ENCODE measurements around the gene BCL6.
A peak's percentile ranks its signal among the peaks of the same experiment; 100 is the strongest.

Gene BCL6

DNA sequence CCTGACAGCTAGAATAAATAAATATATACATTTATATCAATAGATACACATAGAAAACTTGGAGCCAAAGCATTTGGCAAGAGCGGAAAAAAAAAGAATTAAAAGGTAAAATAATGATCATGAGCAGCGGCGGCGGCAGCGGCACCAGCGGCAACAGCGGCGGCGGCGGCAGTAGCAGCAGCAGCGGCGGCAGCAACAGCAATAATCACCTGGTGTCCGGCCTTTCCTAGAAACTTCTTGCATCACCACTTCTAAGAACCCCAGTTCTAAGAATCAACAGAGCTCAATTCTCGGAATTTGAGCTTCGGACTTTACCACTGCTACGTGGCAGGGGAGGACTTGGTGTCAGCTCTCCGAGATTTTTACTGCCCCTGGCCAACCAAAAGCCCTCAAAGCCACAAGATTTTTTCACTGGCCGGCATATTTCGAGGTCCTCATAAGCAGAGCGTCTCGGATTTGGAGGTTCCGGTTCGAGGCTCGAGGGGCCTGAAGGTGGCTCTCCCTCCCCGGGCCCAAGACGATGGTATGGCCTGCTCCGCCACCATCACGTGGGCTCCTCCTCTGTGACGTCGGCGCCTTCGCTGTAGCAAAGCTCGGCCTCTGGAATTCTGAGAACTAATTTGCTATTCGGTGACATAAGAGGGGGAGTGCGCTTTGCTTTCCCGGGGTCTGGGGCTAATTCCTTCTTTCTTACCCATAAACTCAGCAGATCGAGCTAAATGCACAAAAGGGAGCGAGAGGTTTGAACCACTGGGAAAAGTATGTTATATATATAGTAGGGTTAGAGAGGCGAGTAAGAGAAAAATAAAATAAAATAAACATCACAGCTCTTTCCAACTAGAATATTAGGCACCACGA, at the start of gene BCL6:
Gene BCL6 (minus strand): TSS at position 268 of the 858 bp plus-strand sequence. CDS start 11,775 bp downstream, outside the sequence.
- peak; percentile 96 for DNase-seq

DNA sequence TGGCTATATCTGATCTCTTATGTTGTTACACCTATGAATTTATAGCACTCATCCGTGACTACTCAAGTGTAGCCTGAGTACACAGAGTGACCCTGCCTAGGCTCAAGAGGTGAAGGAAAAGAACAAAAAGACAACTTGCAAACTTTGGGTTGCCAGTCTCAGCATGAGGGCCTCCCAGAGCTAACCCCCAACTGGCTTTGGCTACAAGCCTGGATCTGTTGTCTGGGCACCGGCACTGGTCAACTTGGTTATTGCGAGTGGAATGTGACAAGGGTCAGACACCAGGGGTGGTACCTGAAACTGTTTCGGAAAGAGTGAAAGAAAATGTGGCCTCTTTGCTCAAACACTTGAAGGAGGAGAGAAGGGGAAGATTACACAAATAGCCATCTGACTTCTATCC, 49.5 kb upstream of the BCL6 start:
- DNase-seq = no peak

DNA sequence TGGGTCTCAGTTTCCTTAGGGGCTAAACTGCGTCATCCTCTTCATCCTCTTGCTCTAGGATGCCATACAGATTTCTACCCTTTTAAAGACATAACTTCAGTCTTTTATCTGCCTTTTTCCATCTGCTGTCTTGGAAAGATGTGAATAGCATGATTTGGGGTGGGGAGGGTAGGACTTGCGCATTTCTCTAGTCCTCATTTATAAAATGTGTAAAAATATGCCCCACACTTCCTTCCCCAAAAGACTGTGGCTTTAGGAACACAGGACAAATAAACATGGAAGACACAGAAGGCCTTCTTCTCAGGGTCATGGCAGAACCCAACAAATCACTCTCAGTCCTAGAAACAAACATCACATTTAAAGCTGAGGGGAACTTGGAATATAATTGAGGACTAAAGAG, 48.4 kb upstream of the BCL6 start:
- DNase-seq = no peak

DNA sequence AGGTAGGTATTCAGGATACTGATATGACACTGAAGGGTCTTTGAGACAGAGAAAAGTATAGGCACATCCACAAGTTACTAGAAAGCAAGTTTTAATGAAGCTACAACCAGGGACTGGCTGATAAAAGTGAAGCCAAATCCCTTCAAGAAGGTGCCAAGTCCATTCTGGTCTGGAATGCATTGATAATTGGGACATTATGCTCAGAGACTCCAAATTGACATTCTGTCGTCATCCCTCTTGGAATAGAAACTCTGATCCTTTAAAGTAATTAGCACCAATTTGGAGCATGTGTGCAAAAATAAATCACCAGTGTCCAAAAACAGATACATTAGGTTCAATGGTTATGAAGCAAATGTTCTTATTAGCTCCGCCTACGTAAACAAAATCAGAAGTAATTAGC, 47.3 kb upstream of the BCL6 start:
- no peak for DNase-seq

DNA sequence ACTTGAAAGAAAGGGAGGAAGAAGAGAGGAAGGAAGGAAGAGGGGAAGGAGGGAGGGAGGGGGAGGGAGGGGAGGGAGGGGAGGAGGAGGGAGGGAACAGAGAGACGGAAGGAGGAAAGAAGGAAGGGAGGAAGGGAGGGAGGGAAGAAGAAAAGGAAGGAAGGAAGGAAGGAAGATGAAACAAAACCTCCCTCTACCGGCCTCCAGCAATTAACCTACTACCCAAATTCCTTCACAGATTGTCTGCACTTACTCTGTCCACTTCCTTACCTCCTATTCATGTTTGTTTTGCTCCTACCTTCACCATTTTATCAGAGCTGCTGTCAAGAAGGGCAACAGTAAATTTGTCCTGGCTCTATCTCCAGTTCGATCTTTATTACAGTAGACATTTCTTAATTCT, 44.6 kb upstream of the BCL6 start:
- no peak for DNase-seq

DNA sequence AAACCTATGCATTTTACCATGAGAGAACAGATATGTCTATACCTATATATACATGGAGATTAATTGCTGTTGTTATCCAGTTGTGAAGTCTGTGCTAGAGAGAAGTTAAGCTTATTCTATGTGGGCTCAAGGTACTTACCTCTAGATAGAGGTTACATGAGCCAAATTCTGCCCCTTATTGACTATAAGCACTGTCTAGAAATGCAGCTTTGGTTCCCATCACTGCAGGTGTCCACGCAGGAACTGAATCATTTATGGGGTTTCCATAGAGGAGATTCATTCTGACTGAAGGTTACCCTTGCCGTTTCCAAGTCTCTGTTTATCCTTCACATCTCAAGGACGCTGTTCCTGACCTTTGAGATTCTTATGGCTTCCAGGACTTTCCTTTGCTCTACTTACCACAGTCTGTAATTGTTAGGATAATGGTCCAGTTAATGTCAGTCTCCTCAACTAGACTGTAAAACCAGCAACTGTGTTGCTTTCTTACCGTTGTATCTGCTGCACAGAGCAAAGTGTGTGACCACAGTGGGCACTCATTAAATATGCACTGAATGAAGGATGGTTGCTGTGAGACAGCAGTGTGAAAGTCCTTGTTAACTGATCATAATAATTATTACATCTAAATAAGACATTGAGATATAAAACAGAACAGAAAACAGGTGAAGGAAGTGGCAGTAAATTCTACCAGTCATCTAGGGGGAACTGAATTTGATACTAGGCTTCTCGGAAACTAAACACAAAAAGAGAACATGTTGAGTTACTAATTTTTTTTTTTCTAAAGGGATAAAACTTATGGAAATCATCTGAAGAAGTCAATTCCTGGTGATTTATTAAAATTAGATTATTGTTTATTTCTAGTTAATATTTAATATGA, 44.0 kb upstream of the BCL6 start:
- DNase-seq = no peak

DNA sequence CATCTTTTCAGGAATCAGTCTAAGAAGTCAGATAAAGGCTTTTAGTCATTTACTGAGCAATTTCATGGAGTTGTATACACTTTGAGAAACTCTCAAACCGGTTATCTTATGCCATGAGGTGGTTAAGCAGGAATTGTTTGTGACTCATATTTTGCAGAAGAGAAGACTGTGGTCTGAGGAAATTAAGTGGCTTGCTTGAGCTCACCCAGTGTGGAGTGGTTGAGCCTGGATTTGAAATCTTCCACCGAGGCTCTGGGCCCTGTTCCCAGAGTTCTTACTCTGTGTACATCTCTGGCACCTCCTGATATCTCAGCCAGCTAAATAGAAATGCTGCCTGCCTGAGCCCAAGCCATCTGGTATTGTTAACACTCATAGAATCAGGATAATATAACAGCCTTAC, 37.8 kb upstream of the BCL6 start:
- no peak for DNase-seq

DNA sequence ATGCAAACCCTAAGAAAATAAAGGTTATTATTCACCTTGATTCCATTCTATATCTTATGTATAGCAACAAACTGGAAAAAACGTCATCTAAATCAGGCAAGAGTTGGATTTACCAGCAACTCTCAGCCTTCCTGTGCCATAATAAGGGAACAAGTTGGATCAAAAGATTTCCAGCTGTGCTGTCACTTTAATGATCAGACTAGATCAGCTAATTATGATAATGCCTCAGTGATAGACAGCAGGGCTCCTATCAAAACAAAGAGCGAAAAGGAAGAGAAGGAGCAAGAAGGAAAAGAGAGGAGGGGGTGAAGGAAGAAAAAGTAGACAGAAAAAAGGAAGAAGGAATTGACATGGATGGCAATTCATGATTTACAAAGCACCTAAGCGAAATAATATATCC, 36.7 kb upstream of the BCL6 start:
- DNase-seq = no peak

DNA sequence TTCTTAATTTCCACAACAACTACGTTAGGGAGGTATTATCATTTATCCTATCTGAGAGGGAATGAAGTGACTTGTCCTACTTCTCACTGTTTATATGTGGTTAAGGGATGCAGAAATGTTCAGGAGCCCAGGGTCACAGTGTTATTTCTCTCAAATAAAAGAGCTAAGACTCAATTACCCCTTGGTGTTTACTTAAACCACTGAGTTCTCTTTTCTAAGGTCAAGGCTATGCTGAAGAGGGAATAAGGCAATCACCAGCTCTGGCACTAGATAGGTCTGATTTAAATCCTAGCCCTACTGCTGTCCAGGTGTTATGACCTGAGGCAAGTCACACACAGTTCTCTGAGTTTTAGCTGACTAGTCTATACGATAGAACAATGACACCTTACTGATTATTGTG, 35.7 kb upstream of the BCL6 start:
- DNase-seq = no peak

DNA sequence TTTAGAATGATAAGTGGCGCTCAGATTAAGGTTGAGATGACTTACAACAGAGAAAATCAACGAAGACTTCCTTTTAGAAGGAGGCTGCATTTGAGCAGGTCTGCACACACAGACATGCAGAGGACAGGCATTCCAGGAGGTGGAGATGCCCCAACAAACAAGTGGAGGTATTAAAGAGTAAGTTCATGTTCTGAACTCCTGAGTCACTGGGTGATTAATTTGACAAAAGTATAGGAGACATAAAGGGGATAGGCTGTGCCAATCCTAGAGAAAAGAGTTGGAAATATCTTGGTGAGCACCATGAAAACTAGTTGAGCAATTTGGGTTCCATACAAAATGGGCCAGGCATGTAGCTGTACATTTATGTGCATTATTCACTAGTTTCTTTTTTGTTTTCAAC, 33.5 kb upstream of the BCL6 start:
- DNase-seq = no peak

DNA sequence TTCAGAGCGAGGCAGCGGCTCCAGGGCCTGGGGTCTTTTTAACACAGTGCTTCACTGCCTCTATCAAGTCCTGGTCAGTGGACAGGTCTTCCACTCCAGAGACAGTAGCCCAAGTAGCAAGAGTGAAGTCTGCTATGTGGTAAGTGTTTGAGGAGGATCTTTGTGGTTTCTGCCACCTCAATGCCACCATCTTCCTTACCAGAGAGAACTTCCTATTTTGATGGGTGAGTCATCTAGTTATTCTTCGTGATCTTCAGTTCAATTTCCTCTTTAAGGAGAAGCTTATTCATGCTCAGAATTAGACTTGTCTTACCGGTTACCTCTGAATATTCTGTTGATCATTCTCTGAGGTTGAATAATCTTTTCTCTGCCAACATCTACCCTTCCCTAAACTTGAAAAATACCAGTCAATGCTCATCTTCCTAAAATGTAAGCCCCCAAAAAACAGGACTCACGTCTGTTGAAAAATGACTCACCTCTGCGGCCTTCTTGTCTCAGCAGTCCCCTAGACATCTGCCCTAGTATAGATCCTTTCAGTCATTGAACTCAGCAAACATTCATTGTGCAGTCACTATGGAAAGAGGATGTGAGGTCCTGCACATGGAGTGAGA, 32.2 kb upstream of the BCL6 start:
- DNase-seq = no peak

DNA sequence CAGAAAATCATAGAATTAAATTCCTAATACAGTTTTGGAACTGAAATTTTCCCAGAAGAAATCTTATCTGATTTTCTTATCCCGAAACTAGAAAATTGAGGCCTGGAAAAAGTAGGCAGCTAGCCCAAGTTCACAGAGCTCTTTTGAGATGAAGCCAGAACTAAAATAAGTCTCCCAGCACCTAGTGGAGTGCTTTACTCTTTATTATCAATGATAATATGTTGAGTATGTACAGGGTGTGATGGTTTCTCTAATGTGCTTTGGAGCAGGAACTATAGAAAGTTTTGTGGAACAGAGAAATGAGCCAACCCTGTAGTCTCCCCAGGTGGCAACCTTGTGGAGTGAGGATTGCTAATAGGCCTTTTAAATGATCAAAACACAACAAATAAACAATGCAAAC, 30.3 kb upstream of the BCL6 start:
- no peak for DNase-seq

DNA sequence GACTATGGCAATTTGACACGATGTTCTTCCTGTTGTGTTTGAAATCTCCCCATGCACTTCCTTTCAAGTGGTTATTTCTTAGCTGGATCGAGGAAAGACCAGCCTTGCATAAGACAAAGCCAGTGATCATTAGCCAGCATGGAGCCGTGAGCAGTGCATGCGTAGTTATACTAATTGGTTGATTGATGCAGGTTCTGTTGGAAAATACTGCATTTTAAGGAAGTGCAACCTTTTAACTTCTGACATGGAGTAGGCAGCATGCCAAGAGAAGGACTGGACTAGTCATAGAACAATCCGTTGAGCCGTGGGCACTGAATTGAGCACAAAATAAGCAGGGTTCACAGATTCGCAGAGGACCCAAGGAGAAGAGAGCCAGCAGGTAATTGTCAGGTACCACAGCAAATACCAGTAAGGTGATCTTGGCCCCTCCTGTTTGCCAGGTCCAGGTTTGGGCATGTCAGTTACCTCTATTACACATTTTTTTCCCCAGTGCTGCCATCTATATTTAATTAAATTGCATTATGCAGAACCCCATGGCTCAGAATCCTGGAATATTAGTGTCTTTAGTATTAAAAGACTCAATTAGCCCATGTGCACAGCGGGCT, 29.0 kb upstream of the BCL6 start:
- DNase-seq = no peak

DNA sequence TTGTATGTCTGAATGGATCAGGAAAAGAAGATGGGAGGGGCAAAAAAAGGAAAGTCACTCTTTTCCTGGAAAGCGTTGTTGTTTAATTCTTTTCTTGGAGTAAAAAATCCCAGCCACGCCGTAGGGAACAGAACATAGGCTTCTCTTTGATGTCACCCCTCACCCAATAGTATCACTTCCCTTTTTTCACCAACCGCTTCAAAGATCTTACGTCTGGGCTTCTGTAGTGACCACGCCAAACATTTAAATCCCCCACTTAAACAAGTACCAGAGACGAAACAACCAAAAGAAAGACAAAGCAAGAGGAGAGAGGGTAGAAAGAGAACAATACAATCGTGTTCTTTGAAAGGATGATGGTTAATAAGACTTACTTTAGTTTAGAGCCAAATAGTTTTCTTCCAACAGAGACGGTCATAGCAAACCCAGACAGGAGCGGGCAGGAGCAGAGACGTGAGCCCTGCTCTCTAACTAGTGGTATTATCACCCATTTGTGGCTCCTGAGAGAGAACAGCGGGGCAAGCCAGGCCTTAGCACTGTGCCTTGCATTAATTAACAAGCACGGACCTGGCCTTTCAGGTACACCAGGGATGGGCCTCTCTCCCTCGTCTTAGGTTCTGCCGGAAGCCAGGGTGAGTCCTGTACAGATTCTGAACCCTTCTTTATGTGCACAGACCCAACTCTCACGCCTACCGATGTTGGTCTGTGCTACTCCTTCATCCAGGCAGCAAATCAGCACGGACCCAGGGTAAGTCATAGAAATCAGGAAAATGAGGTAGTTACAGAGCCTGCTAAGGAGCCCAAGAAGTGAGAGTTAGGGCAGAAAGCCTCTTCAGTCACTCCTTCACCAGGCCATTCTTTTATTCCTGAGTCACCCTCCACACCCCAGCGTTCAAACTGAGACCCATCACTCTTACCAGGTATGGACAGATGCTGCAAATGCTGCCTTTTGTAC, 28.2 kb upstream of the BCL6 start:
- no peak for DNase-seq

DNA sequence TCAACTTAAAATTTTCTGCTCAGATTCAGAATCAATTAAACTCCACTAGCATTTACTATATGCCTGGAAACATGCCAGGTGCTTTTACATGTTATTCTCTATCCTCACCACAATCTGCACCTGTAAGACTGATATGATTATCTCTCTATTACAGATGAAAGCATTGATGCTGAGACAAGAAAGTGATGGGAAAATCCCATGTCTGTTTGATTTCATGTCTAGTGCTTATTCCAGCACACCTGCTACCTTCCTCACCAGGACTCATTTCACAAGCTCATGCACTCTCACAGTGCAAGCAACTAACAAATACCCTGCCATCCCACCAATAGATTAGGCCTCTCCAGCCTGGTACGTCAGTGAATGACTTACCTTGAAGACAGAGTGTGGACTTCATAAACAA, 25.0 kb upstream of the BCL6 start:
- no peak for DNase-seq

DNA sequence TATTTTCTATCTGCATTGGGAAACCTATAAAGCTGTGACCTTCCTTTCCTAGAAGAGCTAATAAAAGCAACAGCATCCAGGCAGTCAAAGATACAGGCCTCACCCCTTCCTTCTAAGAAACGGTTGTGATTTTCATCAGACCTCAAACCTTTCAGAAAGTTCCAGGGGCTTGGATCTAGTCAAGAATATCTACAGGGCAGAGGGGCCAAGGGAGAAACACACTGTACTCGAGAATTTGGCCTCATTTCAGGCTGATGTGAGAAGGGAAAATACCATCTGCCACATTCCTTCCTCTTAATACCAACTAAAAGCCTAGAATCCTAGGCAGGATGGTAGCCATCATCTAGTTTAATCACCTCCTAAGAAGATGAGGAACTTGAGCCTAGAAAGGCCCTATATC, 24.5 kb upstream of the BCL6 start:
- DNase-seq = no peak

DNA sequence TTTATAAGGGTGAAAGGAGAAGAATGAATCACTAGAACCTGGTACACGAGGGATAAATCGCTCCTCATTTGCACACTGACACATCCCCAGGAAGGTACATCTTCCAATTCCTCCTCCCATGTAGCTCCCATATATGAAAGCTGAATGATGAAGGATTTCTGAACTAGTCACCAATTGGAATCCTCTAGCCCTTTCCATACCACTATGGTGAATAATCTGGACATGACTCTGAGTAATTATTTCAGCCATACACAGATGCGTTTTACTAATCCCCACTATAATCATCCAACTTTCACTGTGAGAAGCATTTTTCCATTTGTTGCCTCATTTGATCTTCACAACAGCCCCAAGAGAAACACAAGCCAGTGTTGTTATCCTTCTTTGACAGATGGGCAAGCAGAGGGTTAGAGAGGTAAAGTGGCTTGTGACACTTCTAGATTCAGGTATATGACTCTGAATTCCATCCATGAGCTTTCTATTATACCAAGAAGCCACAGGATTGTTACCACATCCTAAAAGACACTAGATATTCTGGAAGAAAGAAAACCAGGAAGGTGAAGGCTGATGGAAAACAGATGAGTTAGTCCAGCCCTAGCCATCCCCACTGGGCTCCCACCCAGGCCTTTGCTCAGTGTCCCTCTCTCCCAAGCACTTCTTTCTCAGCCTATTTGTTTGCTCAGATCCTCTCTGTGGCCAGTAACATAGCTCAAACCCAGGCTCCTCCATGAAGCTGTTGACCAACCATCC, 22.2 kb upstream of the BCL6 start:
- DNase-seq = no peak

DNA sequence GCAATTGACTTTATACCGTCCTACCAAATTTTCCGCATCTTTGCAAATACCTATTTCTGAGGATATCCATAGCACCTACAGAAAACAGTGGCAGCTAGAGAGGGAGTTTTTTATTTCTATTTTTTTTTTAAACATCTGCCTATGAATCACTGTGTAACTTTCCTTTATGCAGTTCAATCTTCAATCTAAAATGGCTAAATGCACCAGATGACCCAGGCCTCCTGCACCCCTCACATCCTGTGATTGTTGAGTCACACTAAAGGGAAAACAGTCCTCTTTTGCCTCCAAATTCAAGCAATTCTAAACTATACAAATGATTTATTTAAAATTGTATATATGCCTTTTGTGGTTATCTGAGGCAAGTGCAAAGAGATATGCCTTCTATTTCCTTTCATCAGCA, 20.1 kb upstream of the BCL6 start:
- DNase-seq = no peak

DNA sequence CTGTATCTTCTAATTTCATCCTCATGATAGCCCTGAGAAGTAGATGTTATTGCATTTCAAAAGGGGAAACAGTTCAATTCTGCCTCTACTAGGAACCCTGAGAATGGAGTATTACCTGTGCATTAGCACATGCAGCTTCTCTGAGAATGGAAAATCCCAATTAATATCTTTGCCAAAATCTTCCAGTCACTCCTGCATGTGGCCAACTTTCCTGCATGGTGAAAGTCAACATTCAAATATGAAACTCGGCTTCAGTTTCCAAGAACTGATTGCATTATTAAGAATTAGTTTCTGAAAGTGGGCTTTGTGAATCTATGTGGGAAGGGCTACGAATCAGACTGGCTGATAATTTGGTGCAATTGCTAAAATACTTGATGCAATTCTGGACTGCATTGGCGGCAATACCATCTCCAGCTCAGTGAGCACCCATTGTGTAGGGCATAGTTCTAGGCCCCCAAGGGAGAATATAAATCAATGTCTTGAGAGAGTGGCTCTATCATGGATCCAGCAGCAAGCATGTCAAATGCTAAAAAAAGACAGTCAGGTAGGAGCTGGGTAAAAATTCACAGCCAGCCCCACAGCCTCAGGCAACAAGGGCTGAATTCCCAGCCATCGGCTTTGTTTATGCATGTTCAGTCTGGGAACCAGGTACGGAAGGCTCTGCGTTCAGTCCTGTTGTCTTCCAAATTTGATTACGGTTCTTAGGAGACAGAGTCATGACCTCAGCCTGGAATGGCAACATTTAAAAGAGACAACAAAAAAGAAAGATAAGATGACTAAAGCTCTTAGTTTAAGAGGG, 18.8 kb upstream of the BCL6 start:
- no peak for DNase-seq

DNA sequence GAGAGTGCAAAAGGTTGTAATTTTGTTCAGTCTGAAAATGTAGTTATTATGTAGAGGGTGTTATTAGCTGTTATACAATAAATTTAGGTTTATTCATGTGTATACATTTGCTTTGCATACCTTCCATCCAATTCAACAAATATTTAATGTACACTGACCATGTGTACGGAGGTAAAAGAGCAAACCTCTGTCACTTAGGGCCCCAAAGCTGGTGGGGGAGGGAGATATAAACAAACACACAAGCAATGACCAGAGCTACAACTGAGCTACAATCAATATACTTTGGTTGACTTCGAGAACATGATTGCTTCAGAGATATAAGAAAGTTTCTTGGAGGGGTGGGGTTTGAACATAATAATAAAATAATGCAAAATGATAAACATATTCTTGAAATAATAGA, 17.5 kb upstream of the BCL6 start:
- DNase-seq = no peak
